ENCODE measurements around the gene MEX3C. TPM values are rescaled to one million over a fixed set of nuclear protein-coding genes. Genes with fewer than 3 reads are reported as not detected.

Gene MEX3C
- total and polyA plus RNA-seq, 2 of the 4 experiments (the other 2 are of a cell fraction) = 26.0 to 50.9 TPM

DNA sequence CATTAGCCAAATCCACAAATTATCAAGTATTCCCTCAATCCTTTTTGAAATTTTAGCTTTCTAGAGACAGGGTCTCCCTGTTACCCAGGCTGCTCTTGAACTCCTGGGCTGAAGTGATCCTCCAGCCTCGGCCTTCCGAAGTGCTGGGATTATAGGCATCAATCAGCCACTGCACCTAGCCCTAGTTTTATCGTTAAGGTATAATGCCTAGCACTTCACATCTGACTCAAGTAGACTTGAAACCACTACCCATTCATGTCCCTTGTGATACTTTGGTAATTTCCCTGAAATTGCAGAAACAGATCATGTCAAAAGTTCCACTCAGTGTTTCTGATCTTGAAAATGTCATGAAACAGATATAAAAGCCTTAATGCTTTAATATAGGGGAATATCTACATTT lies 26.3 kb downstream of the MEX3C start:
- ChIA-PET CTCF (no interaction called here), POLR2A (ENCODE audit: unreplicated experiment) (no interaction called here)
- Histone ChIP-seq H4K91ac (ENCODE audit: insufficient read depth, low read depth, low read length) (no peak overlapping the region), H3K9me1 (ENCODE audit: insufficient read depth, low read length) (peaks cover 3% of the 10 kb centered on the region; the same call in 1 of the 2 replicates), H3K4ac (ENCODE audit: low read depth, low read length) (no peak overlapping the region), H2BK20ac (ENCODE audit: low read depth, low read length) (no peak overlapping the region), H3K27ac (ENCODE audit: insufficient read depth, low read length) (no peak overlapping the region), H3K18ac (ENCODE audit: low read depth, low read length) (no peak overlapping the region), H2BK120ac (ENCODE audit: low read depth, low read length) (no peak overlapping the region), H2BK5ac (ENCODE audit: low read depth, low read length, poor library complexity, severe bottlenecking) (no peak overlapping the region), H2AFZ (replicated peaks; ENCODE audit: low read length, poor library complexity) (no peak overlapping the region), H2BK15ac (ENCODE audit: low read depth, low read length) (no peak overlapping the region), H2AK5ac (ENCODE audit: low read depth, low read length) (no peak overlapping the region), H4K8ac (ENCODE audit: low read depth in 2 of 2, low read length in 2 of 2) (no peak overlapping the region), H3K23ac (ENCODE audit: low read depth, low read length) (no peak overlapping the region), H2AK9ac (replicated peaks; ENCODE audit: low read depth, low read length, poor library complexity) (no peak overlapping the region), H3K27me3 (ENCODE audit: control insufficient read depth, insufficient read depth, low read length) (no peaks in the 10 kb centered on the region), H4K5ac (ENCODE audit: low read depth, low read length) (no peak overlapping the region), H3K79me1 (ENCODE audit: low read depth in 1 of 2, low read length in 2 of 2) (peaks cover 18 to 27% of the 10 kb centered on the region in 2 experiments), H3K9me3 (ENCODE audit: control insufficient read depth, insufficient read depth, low read length) (no peaks in the 10 kb centered on the region), H3K56ac (ENCODE audit: extremely low read depth, insufficient read depth, low read length) (no peak overlapping the region), H3K36me3 (ENCODE audit: control insufficient read depth, insufficient read depth, low read length) (peaks cover under 1% of the 10 kb centered on the region), H3K4me1 (ENCODE audit: control insufficient read depth, insufficient read depth, low read length) (no peaks in the 10 kb centered on the region), H3K9ac (ENCODE audit: low read depth, low read length) (no peak overlapping the region), H4K20me1 (ENCODE audit: insufficient read depth, low read length) (peaks cover under 1% of the 10 kb centered on the region; the same call in 1 of the 2 replicates), H3K14ac (replicated peaks; ENCODE audit: low read depth, low read length) (no peak overlapping the region), H3K4me3 (ENCODE audit: insufficient read depth, low read depth, low read length) (no peak overlapping the region), H3K4me2 (ENCODE audit: low read depth, low read length) (no peak overlapping the region)
- intact Hi-C loops (cut with micrococcal nuclease) (no loop called here), in situ Hi-C loops (cut with MboI; ENCODE audit: low sequenced_read_pairs) (no loop called here), dilution Hi-C loops (cut with HindIII; ENCODE audit: low sequenced_read_pairs, unreplicated experiment) (no loop called here)
- no CpG with 5 or more reads among the region's 3 CpGs for WGBS, 2 experiments (ENCODE audit: extremely low coverage in 2 of 2, insufficient read length in 1 of 2)
- DNase-seq (no peak), ATAC-seq (ENCODE audit: low read depth) (no peak)
- TF ChIP-seq BHLHE40 (IDR thresholded peaks at IDR 0.05; ENCODE audit: low read depth, low read length) (no peak), MXI1 (IDR thresholded peaks at IDR 0.05; ENCODE audit: borderline replicate concordance, low read depth, low read length) (no peak), CHD1 (IDR thresholded peaks at IDR 0.05; ENCODE audit: low read depth, low read length) (no peak), CEBPB (IDR thresholded peaks at IDR 0.05; ENCODE audit: low read depth, low read length) (no peak), SMC3 (IDR thresholded peaks at IDR 0.05; ENCODE audit: low read depth, low read length) (no peak), RAD21 (IDR thresholded peaks at IDR 0.05; ENCODE audit: low read length) (no peak), NFE2L2 (IDR thresholded peaks at IDR 0.05; ENCODE audit: low read depth, low read length) (no peak), POLR2A (IDR thresholded peaks at IDR 0.05; ENCODE audit: low read depth, low read length) (no peak), MAFK (IDR thresholded peaks at IDR 0.05; ENCODE audit: low read depth, low read length) (no peak), FOS (IDR thresholded peaks at IDR 0.05; ENCODE audit: low read depth, low read length) (no peak), RFX5 (IDR thresholded peaks at IDR 0.05; ENCODE audit: low read depth, low read length) (no peak)
- TF ChIP-seq, protein P1, sequence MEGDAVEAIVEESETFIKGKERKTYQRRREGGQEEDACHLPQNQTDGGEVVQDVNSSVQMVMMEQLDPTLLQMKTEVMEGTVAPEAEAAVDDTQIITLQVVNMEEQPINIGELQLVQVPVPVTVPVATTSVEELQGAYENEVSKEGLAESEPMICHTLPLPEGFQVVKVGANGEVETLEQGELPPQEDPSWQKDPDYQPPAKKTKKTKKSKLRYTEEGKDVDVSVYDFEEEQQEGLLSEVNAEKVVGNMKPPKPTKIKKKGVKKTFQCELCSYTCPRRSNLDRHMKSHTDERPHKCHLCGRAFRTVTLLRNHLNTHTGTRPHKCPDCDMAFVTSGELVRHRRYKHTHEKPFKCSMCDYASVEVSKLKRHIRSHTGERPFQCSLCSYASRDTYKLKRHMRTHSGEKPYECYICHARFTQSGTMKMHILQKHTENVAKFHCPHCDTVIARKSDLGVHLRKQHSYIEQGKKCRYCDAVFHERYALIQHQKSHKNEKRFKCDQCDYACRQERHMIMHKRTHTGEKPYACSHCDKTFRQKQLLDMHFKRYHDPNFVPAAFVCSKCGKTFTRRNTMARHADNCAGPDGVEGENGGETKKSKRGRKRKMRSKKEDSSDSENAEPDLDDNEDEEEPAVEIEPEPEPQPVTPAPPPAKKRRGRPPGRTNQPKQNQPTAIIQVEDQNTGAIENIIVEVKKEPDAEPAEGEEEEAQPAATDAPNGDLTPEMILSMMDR (conservative IDR thresholded peaks at IDR 0.05; ENCODE audit: low read depth, low read length) = no peak
- BruUV-seq (replicated peaks) = no TSS peak
